Epithelial cell of esophagus (primary cell): Measurements from ENCODE around the gene GPC6.

Experiments
- DNase-seq: peaks from one replicate; pipeline ENCODE4 v3.0.0; 2010; ENCODE audit warnings: low read depth
- H3K4me3 ChIP-seq: 2 replicates; pipeline ENCODE4 v1.5.1; 2011; ENCODE audit warnings: mild to moderate bottlenecking, low read length, control low read depth
- CTCF ChIP-seq: IDR thresholded peaks from 2 replicates; pipeline ENCODE4 v1.5.1; 2011; ENCODE audit warnings: low read depth, mild to moderate bottlenecking, low read length, control low read depth, inconsistent platforms; ENCODE audit not compliant: insufficient read depth; ENCODE audit errors: missing control alignments

The GPC6 gene

GRCh38 chr13:94311893-94312292 lies 1085.3 kb downstream of the GPC6 start:
- no peak overlapping the region for H3K4me3 ChIP-seq
- DNase-seq: no peak
- TF ChIP-seq CTCF: no peak

GRCh38 chr13:94312511-94313216 lies 1086.1 kb downstream of the GPC6 start:
- DNase-seq: peak; percentile 32
- TF ChIP-seq CTCF: no peak
- H3K4me3 ChIP-seq: no peak overlapping the region

GRCh38 chr13:94313321-94313910 lies 1086.8 kb downstream of the GPC6 start:
- no peak overlapping the region for H3K4me3 ChIP-seq
- DNase-seq: no peak
- no peak for TF ChIP-seq CTCF

- DNase-seq: no peak
- H3K4me3 ChIP-seq: no peak overlapping the region
- TF ChIP-seq CTCF: no peak
These were observed 1087.3 kb downstream of the GPC6 start for GRCh38 chr13:94313926-94314325.

GRCh38 chr13:94315188-94315587 lies 1088.6 kb downstream of the GPC6 start:
- no peak for DNase-seq
- no peak for TF ChIP-seq CTCF
- no peak overlapping the region for H3K4me3 ChIP-seq

- no peak for DNase-seq
- no peak overlapping the region for H3K4me3 ChIP-seq
- no peak for TF ChIP-seq CTCF
These were observed 1090.5 kb downstream of the GPC6 start for GRCh38 chr13:94317063-94317491.

GRCh38 chr13:94318418-94318817 lies 1091.8 kb downstream of the GPC6 start:
- H3K4me3 ChIP-seq: no peak overlapping the region
- TF ChIP-seq CTCF: no peak
- no peak for DNase-seq
